Karpas-422 (cell line): ENCODE data around the gene CLCF1. TPM values are rescaled to one million over a fixed set of nuclear protein-coding genes. Genes with fewer than 3 reads are reported as not detected.
"Not testable (repeated sequence)": the region's sequence is repeated elsewhere in the genome, so short reads cannot be mapped to it uniquely, and the experiment has no call there.

ENCODE experiments used
- DNase-seq: peaks from one replicate; pipeline ENCODE4 v3.0.0-alpha.2; 2015
- H2AFZ ChIP-seq: fragments of 200-600 bp; sonication (generic); 2 replicates; pipeline ENCODE4 v1.6.1; 2014; ENCODE audit warnings: antibody characterized with exemption, low read length, mixed read lengths
- H3K27ac ChIP-seq: fragments of 200-600 bp; sonication (generic); 2 replicates; pipeline ENCODE4 v1.5.1; 2014; ENCODE audit warnings: mild to moderate bottlenecking, low read length, moderate library complexity
- H3K27me3 ChIP-seq: fragments of 200-600 bp; sonication (generic); 2 replicates; pipeline ENCODE4 v1.6.1; 2014; ENCODE audit warnings: low read length, mixed read lengths
- H3K36me3 ChIP-seq: fragments of 200-600 bp; sonication (generic); 2 replicates; pipeline ENCODE4 v1.6.1; 2014; ENCODE audit warnings: low read length, mixed read lengths; ENCODE audit not compliant: insufficient read depth
- H3K4me1 ChIP-seq: fragments of 200-600 bp; sonication (generic); 2 replicates; pipeline ENCODE4 v1.6.1; 2014; ENCODE audit warnings: mild to moderate bottlenecking, low read length, mixed read lengths
- H3K4me2 ChIP-seq: fragments of 200-600 bp; sonication (generic); 2 replicates; pipeline ENCODE4 v1.6.1; 2014; ENCODE audit warnings: low read length, low read depth, mild to moderate bottlenecking; ENCODE audit not compliant: poor library complexity, severe bottlenecking
- H3K4me3 ChIP-seq: fragments of 200-600 bp; sonication (generic); 2 replicates; pipeline ENCODE4 v1.5.1; 2014; ENCODE audit warnings: mild to moderate bottlenecking, antibody characterized with exemption, low read length, mixed read lengths
- H3K79me2 ChIP-seq: fragments of 200-600 bp; sonication (generic); 2 replicates; pipeline ENCODE4 v1.6.1; 2014; ENCODE audit warnings: mild to moderate bottlenecking, low read length, mixed read lengths
- H3K9ac ChIP-seq: fragments of 200-600 bp; sonication (generic); 2 replicates; pipeline ENCODE4 v1.6.0; 2014; ENCODE audit warnings: low read length
- H3K9me2 ChIP-seq: fragments of 200-600 bp; sonication (generic), shearing (Covaris generic); replicated peaks from 2 replicates; pipeline ENCODE4 v1.6.0; 2014; ENCODE audit warnings: mild to moderate bottlenecking, low read length, moderate library complexity; ENCODE audit not compliant: insufficient read depth
- H3K9me3 ChIP-seq: fragments of 300-700, 200-600 bp; sonication (generic); 2 replicates; pipeline ENCODE4 v1.6.1; 2014; ENCODE audit warnings: low read length, mixed read lengths
- H4K20me1 ChIP-seq: fragments of 200-600 bp; sonication (generic); 2 replicates; pipeline ENCODE4 v1.6.1; 2014; ENCODE audit warnings: mild to moderate bottlenecking, antibody characterized with exemption, low read length, low read depth; ENCODE audit not compliant: insufficient read depth
- total RNA-seq: library from RNA; depleted of rRNA; stranded (reverse); fragments of >200 nt; shearing (Covaris generic); gene quantifications from 2 replicates; pipeline ENCODE4 v1.2.3, GENCODE V29; 2014; ENCODE audit warnings: low replicate concordance

The CLCF1 gene
- total RNA-seq, 1 experiment from 2014 or later = 6.4 TPM

DNA sequence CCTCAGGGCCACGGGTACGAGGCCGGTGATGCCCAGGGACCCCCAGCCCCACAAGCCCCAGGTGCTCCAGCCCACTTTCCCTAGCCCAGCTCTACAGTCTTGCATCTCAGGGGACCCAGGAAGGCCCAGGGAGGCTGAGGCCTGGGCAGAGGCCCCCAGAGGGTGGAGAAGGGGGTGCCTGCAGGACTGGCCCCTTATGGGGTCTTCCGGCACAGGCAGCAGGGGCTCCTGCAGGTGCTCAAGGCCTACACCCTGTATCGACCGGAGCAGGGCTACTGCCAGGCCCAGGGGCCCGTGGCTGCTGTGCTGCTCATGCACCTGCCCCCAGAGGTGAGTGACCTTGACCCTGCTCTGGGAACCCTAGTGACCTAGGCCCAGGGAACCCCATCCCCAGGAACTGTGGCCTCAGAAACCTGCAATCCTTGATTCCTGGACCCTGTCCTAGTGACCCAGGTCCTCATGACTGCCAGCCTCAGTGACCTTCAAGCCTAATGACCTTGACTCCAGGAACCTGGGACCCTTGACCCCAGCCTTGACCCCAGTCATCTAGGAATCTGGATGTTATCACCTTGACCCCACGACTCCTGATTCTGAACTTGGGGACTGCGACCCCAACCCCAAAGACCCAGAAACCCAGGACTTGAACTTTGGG is 32.4 kb upstream of the CLCF1 start:
- peak overlapping the region; percentile 93; the same call in 1 of the 2 replicates for H3K4me3 ChIP-seq
- peak overlapping the region; percentile 96 for H3K4me2 ChIP-seq
- H2AFZ ChIP-seq = no peak overlapping the region
- H3K9ac ChIP-seq = peak overlapping the region; percentile 97
- peaks cover 5% of the 10 kb centered on the region; the same call in 1 of the 2 replicates for H4K20me1 ChIP-seq
- no peaks in the 10 kb centered on the region for H3K9me2 ChIP-seq
- no peaks in the 10 kb centered on the region for H3K9me3 ChIP-seq
- peaks cover 14% of the 10 kb centered on the region for H3K79me2 ChIP-seq
- H3K27me3 ChIP-seq = no peaks in the 10 kb centered on the region
- H3K36me3 ChIP-seq = no peaks in the 10 kb centered on the region
- H3K4me1 ChIP-seq = peaks cover 89% of the 10 kb centered on the region
- H3K27ac ChIP-seq = peak overlapping the region; percentile 92
- DNase-seq = no peak

DNA sequence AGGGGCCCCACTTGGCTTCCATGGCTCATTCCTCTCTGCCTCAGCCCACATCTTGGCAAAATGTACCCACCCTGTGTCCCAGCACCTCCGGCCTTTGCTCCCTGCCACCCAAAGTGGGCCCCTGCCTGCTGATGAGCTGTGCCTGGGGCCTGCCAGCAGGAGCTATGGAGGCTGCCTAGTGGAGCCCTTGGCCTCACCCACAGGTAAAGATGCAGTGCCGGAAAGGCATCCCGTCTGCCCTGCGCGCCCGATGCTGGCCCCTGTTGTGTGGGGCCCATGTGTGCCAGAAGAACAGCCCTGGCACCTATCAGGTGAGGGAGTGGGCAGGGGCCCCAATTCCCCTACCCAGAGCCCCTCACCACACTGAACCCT is 31.8 kb upstream of the CLCF1 start:
- Histone ChIP-seq H3K4me3 (peak overlapping the region; percentile 93), H3K27ac (peak overlapping the region; percentile 92), H2AFZ (no peak overlapping the region), H4K20me1 (peaks cover 11% of the 10 kb centered on the region; the same call in 1 of the 2 replicates), H3K9me2 (no peaks in the 10 kb centered on the region), H3K9me3 (no peaks in the 10 kb centered on the region), H3K79me2 (peaks cover 20% of the 10 kb centered on the region), H3K4me2 (peak overlapping the region; percentile 96), H3K9ac (peak overlapping the region; percentile 97), H3K27me3 (no peaks in the 10 kb centered on the region), H3K4me1 (peaks cover 89% of the 10 kb centered on the region), H3K36me3 (0 out of 2 replicates have a peak, but pooled peaks cover 2% of the 10 kb centered on the region)
- no peak for DNase-seq

DNA sequence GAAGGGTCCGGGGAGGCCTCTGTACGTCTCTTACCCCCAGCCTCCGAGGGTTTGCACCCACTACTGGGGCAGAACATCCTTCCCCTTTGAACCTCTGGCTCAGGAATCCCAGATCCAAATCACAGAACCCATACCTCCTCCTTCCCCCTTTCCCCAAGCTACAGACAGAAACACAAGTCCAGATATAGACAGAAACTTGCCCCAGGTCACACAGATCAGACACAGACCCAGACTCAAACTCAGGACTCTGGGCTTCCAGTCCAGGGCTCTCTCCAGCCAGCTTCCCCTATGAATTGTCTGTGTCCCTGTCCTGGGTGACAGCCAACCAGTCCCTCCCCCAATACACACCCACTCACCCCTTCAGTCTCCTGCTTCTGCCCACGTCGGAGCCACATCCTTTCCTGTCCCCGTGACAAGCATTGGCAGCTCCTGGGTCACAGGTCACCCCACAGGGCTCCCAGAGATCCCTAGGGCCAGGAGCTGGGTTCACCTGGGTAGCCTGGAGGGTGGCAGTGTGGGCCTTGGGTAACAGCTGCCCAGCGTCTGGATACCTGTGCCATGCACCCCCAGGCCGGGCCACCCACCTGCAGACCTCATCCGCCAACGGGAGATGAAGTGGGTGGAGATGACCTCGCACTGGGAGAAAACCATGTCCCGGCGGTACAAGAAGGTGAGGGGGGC is 31.3 kb upstream of the CLCF1 start:
- Histone ChIP-seq H2AFZ (no peak overlapping the region), H3K9ac (peak overlapping the region; percentile 97), H3K36me3 (0 out of 2 replicates have a peak, but pooled peaks cover 4% of the 10 kb centered on the region), H4K20me1 (peaks cover 13% of the 10 kb centered on the region; the same call in 1 of the 2 replicates), H3K9me3 (no peaks in the 10 kb centered on the region), H3K4me3 (peak overlapping the region; percentile 93), H3K27me3 (no peaks in the 10 kb centered on the region), H3K4me1 (peaks cover 86% of the 10 kb centered on the region), H3K27ac (peak overlapping the region; percentile 92), H3K79me2 (peaks cover 23% of the 10 kb centered on the region), H3K4me2 (peak overlapping the region; percentile 96), H3K9me2 (no peaks in the 10 kb centered on the region)
- DNase-seq = no peak

DNA sequence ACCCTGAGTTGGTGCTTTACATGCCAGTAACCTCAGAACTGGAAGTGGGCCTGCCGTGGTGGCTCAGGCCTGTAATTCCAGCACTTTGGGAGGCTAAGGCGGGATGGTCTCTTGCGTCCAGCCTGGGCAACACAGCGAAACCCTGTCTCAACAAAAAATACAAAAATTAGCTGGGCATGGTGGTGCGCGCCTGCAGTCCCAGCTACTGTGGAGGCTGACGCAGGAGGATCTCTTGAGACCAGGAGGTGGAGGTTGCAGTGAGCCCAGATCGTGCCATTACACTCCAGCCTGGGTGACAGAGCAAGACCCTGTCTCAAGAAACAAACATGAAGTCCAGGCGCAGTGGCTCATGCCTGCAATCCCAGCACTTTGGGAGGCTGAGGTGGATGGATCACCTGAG is 29.7 kb upstream of the CLCF1 start:
- H3K4me1 ChIP-seq = peaks cover 75% of the 10 kb centered on the region
- DNase-seq, H3K9me3 ChIP-seq, H3K27me3 ChIP-seq, H3K9me2 ChIP-seq, H2AFZ ChIP-seq: not testable (repeated sequence)
- peaks cover 13% of the 10 kb centered on the region; the same call in 1 of the 2 replicates for H4K20me1 ChIP-seq
- H3K4me3 ChIP-seq = peak overlapping the region; percentile 93
- H3K36me3 ChIP-seq = peaks cover 16% of the 10 kb centered on the region; the same call in 1 of the 2 replicates
- peak overlapping the region; percentile 92 for H3K27ac ChIP-seq
- H3K4me2 ChIP-seq = peak overlapping the region; percentile 96
- peak overlapping the region; percentile 97 for H3K9ac ChIP-seq
- H3K79me2 ChIP-seq = peaks cover 31% of the 10 kb centered on the region

DNA sequence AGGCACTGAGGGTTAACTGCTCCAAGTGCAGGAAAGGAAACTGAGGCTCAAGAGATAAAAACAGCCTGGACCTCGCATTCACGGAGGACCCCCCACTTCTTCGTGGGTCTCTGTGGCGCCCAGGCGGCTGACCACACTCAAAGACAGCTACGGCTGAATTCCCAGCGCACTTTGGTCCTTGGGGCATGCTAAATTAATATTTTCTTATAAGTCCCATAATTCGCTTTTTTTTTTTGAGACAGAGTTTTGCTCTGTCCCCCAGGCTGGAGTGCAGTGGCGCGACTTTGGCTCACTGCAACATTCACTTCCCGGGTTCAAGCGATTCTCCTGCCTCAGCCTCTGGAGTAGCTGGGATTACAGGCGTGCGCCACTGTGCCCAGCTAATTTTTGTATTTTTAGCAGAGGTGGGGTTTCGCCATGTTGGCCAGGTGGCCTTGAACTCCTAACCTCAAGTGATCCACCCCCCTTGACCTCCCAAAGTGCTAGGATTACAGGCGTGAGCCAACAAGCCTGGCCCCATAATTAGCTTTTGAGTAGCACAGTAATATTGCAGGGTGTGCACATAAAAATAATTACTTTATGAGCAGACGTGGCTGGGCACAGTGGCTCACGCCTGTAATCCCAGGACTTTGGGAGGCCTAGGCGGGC is 28.9 kb upstream of the CLCF1 start:
- H2AFZ ChIP-seq, H3K9me2 ChIP-seq, H3K9me3 ChIP-seq, H3K27me3 ChIP-seq, DNase-seq: not testable (repeated sequence)
- Histone ChIP-seq H3K4me3 (peak overlapping the region; percentile 65), H3K79me2 (peaks cover 34% of the 10 kb centered on the region), H3K4me1 (peaks cover 68% of the 10 kb centered on the region), H3K36me3 (peaks cover 19% of the 10 kb centered on the region; the same call in 1 of the 2 replicates), H3K27ac (peak overlapping the region; percentile 92), H3K4me2 (peak overlapping the region; percentile 87), H4K20me1 (peaks cover 13% of the 10 kb centered on the region; the same call in 1 of the 2 replicates), H3K9ac (peak overlapping the region; percentile 75)

DNA sequence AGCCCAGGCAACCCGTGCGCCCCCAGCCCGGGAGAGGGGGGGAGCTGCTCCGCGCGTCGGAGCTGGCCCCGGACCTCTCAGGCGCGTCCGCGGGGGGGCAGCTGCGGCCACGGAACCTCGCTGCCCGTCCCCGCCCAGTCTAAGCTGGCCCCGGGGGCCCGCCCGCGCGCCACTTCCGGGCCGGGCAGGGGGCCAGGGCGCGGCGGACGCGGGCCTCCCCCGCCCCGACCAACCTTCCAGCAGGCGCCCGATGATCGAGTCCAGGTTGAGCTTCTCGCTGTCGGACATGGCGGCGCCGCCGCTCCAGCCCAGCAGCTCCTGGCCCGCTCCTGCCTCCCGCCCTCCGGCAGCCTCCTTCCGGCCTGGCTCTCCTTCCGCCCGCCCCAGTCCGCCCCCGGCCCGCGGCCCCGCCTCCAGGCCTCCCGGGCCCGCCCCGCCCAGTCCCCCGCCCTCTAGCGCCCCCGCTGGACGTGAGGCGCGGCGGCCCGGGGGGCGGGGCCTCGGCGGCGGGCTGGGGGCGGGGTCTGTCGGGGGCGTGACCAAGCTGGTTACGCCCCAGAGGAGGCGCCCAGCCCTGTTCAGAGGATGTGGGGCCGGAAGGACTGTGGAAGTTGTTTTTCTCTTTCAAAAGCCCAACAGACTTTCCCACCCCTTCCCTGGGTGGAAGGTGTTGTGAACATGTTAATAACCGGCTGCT is 28.2 kb upstream of the CLCF1 start, which contains the start of gene PPP1CA:
Gene PPP1CA, minus strand, starts transcription at position 364 of the 697 bp plus-strand sequence. Its CDS starts 76 bp downstream, at position 288.
- Histone ChIP-seq H3K4me2 (peak within 1 kb of the TSS; percentile 87), H3K4me1 (peaks cover 61% of the 10 kb centered on the region), H3K9me3 (no peaks in the 10 kb centered on the region), H3K9ac (peak within 1 kb of the TSS; percentile 88), H4K20me1 (peaks cover 13% of the 10 kb centered on the region; the same call in 1 of the 2 replicates), H3K4me3 (peak within 1 kb of the TSS; percentile 82), H2AFZ (no peak within 1 kb of the TSS), H3K27me3 (no peaks in the 10 kb centered on the region), H3K36me3 (peaks cover 19% of the 10 kb centered on the region; the same call in 1 of the 2 replicates), H3K9me2 (no peaks in the 10 kb centered on the region), H3K27ac (peak within 1 kb of the TSS; percentile 92), H3K79me2 (peaks cover 34% of the 10 kb centered on the region)
- DNase-seq = peak; percentile 96

DNA sequence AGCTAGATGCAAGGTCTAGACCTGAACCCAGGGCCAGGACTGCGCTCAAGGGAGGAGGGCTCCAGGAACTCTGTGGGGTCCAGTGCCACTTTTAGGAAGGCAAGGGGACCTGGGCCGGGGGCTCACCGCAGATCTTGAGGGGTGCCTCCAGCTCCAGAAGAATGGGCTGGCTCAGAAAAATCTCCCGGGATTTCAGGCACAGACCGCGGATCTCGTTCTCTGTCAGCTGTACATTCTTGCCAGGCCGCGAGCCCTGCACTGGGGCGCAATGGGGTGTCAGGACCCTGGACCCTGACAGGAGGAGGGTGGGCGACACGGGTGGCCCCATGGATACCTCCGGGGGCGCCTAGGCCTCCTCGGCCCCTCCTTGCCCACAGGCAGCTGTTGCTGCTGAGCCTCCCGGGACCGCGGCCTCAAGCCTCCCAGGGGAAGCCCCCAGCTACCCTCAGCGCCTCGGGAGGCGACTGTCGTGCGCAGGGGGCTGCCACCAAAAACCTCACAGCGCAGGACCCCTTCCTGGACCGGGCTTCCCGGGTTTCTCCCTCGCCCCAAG is 27.6 kb upstream of the CLCF1 start:
- Histone ChIP-seq H3K27ac (peak overlapping the region; percentile 86), H2AFZ (no peak overlapping the region), H3K4me2 (peak overlapping the region; percentile 80), H3K4me1 (peaks cover 55% of the 10 kb centered on the region), H3K9ac (peak overlapping the region; percentile 88), H3K79me2 (peaks cover 34% of the 10 kb centered on the region), H3K27me3 (no peaks in the 10 kb centered on the region), H3K36me3 (peaks cover 21% of the 10 kb centered on the region; the same call in 1 of the 2 replicates), H3K9me2 (no peaks in the 10 kb centered on the region), H4K20me1 (peaks cover 13% of the 10 kb centered on the region; the same call in 1 of the 2 replicates), H3K4me3 (peak overlapping the region; percentile 82), H3K9me3 (no peaks in the 10 kb centered on the region)
- peak; percentile 69 for DNase-seq
